HG03060 (cell line): Measurements from ENCODE around the gene PIEZO2.
"Not testable (repeated sequence)": the region's sequence is repeated elsewhere in the genome, so short reads cannot be mapped to it uniquely, and the experiment has no call there.

Experiments used
- ATAC-seq: cut with Tn5 transposase; IDR thresholded peaks from one replicate; pipeline ENCODE4 v1.9.1; 2021; ENCODE audit warnings: low read depth, moderate number of reproducible peaks; ENCODE audit not compliant: unreplicated experiment

Gene PIEZO2

DNA sequence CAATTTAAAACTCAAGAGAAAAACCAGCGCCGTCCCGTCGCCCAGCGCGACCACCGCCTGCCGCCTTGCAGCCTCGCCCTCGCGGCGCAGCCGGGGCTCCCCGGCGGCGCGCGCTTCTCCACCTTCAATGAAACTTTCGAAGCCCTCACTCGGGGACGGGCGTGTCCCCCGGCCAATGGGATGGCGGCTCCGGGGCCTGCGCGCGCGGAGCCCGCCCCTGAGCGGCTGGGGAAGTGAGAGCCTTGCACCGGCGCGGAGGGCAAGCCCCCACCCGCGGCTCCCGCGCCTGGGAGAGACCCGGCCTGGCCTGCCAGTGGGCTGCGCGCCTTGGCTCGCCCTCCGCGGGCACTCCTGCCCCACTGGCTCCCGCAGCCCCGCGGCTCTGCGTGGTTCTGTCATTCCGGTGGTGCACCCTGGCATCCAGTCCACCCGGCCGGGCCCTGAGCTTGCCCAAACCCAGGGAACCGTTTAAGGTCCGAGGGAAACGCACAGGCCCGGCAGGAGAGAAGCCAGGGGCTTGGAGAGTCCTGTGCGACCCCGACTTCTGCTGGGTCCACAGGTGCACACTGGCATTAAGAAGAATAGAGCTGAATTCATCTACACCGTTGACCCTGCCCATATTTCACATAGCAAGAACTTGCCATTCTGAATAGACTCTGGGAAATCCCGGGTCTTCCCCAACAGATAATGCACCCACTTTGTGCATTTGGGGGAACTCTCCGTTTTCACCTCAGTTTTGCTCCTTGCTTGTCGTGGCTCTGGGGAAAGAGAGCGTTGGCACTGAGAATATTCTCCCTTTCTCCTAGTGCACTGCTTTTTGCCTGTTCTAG is at the start of gene PIEZO2:
Gene PIEZO2 (minus strand): TSS at position 129 of the 830 bp plus-strand sequence. CDS start 981 bp downstream, outside the sequence.
- no peak for ATAC-seq

DNA sequence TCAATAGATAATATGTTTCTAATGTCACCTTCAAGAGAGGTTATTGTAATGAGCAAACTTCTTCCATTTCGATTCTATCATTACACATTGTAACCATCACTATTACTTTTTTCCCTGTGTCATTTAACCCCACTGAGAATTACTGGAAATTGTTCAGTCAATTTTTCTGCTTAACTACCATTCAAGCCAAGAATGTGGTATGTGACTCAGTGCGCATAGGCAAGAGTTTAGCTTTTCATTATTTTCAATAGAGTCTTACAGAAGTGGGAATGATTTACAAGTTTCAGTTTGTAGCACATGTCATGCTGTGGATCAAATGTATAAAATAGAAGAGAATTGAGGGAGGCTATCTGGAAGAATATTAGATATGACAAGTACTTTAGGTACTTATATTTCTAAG is 34.3 kb upstream of the PIEZO2 start:
- ATAC-seq, result no peak

DNA sequence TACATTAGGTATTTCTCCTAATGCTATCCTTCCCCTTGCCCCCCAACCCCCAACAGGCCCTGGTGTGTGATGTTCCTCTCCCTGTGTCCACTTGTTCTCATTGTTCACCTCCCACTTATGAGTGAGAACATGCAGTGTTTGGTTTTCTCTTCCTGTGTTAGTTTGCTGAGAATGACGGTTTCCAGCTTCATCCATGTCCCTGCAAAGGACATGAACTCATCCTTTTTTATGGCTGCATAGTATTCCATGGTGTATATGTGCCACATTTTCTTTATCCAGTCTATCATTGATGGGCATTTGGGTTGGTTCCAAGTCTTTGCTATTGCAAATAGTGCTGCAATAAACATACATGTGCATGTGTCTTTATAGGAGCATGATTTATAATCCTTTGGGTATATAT is 32.3 kb upstream of the PIEZO2 start:
- not testable (repeated sequence) for ATAC-seq

DNA sequence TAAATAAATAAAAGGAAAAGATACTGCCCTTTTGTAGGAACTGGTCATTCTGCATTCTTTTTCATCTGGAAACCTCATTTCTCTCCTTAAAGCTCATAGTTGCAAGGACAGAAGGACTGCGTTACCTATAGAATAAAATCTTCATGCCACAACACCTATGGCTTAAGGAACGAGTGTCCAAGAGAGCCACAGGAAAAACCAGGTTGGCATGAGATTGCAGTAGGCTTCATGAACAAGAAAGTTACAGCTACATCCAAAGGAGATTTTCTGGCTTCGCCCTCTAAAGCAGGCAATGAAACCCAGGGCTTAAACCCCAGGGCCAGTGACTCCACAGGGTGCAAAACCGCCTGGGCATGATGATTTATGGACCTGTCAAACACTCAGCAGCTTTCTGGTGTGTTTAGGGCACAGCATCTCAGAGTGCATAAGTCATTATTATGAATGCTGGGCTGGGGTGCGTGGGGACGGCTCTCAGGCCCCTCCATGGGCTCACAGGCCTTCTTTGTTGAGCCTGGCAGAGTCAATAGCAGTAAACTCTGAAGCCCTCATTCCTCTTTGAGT is 30.7 kb upstream of the PIEZO2 start:
- no peak for ATAC-seq

DNA sequence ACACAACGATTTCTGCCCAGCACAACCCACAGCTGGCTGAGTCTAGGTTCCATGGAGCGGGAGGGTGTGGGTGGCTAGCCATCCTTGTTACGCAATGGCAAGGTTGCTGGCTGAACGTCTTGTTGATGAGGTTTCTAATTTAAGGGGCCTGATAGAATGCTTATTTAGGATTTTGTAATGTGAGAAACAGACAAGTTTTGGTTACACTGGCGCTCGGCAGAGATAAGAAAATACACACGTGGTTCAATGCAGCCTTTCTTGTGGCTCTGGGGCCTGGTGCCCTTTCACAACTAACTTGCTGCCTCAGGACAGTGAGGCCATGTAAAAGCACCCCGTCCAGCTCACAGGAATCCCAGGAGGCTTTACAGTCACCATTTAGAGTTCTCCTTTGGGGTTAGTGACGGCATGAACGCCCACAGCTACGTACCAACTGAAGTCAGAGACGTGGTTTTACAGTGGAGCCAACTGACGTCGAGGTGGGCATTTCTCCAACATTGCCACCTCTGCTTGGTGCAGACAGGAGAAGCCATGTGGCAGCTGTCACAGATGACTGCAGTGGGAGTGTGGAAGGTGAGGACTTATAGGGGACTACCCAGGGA is 29.7 kb upstream of the PIEZO2 start:
- no peak for ATAC-seq

DNA sequence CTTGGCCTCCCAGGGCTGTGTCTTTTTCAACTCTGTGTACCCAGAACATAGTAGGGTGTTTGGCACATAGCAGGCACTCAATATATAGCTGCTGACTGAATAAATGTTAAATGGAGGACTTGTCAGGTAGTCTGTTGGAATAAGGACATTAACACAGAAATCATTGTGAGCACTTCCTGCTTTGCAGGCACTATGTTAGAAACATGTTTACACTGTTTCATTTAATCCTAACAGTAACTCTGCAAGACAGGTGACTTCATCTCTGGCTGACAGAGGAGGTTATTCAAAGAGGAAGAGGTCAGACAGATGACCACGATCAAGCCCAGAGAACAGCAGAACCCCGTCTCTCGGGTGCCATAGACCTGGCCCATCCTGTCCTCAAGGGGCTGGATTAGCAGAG is 28.0 kb upstream of the PIEZO2 start:
- no peak for ATAC-seq

DNA sequence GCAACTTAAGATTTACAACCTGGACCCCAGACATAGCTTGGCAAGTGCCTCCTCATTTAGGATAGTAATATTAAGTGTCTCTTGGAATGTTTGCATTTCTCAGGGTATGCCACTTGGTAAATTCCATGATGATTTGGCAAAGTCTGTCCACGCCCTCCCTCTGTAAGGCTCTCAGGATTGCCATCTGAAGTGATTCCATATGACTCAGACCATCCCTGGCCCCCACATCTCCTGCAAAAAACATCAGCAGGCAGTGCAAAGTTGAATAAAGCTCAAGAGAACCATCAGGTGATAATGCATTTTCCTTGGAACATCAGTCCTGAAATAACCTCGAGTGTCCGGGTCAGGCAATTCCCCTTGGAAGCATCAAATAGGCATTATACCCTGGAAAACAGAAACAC is 27.1 kb upstream of the PIEZO2 start:
- no peak for ATAC-seq

DNA sequence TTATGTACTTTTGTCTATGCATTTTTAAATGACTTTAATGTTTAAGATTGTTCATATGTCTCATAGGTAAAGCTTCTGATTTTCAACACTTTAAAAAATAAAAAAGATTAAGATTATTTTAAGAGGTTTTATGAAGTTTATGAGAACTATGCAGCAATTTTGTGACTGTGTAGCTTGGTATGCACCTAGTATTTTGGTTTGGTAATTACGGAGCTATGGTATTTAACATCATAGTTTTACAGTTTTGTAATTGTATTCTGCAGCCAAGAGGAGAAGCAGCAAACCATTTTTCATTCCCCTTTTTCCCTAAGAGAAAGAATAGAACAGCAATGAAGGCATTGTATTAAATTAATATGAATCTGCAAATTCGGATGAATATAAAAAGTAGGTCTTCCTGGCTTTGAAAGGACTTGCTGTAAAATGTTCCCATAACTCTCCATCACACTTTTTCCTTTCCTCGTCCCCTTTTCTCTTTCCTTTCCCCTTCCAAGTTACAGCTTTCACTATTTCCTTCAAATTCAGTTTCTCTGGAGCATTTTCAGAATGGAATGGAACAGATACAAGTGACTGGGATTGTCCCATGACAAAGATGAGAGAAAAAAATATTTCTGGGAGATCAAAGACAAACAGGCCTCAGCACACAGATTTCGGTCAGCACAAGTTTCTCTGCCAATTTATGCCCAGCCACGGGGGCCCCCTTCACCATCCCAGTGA is 26.1 kb upstream of the PIEZO2 start:
- ATAC-seq, result no peak

DNA sequence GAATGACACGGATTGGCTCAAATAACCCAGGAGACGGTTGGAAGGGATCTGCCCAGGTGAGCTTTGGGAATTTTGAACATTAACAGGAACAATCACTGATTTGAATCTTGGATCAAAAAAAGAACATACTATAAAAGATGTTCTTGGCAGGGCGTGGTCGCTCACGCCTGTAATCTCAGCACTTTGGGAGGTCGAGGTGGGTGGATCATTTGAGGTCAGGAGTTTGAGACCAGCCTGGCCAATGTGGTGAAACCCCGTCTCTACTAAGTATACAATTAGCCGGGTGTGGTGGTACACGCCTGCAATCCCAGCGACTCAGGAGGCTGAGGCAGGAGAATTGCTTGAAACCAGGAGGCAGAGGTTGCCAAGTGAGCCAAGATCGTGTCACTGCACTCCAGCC is 24.8 kb upstream of the PIEZO2 start:
- not testable (repeated sequence) for ATAC-seq

DNA sequence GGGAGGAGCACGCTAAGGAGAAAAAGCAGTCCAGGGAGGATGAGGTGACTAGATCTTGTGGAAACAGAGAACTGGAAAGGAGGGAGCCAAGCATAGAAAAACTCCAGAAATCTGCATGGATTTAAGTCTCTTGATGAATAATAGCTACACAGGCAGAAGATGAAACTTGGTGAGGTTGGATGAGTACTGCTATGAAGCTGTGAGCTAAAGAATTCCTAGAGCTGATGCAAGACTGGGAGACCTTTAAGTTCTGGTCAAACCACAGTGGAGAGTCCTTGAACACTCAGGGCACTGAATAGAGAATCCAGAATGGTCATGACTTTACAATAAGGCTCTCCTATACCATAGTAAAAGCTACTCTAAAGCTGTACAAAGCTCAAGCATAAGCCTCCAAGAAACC is 18.4 kb upstream of the PIEZO2 start:
- ATAC-seq, result no peak

DNA sequence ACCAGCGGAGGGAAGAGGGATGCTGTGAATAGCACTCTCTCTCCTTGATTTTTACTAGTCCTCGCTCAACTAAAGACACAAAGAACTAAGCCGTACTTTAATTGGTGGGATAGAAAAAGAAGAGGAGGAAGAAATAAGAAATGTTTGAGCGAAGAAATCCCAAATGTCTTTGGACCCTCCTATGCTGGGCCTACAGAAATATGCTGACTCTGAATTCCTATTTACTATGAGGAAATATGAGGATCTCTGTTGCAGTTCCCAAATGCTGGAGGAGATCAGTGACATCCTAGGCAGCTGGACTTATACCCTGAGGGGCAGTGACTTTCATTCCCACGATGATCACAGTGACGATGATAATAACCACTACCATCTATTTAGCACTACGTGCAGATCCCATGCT is 16.6 kb upstream of the PIEZO2 start:
- no peak for ATAC-seq

DNA sequence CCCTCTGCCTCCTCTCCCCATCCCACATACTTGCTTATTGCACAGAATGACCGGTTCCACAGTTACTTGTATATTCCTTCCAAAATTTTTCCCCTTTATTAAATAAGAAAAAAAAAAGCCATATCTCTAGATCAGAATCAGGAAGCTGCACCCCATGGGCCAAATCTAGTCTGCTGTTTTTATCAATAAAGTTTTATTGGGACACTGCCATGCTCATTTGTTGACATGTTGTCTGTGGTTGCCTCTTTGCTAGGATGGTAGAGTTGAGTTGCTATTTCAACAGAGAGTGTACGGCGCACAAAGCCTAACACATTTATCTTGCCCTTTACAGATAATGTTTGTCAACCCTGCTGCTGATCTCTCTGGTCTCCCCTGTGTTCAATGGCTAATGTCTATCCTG is 15.8 kb upstream of the PIEZO2 start:
- ATAC-seq, result no peak

DNA sequence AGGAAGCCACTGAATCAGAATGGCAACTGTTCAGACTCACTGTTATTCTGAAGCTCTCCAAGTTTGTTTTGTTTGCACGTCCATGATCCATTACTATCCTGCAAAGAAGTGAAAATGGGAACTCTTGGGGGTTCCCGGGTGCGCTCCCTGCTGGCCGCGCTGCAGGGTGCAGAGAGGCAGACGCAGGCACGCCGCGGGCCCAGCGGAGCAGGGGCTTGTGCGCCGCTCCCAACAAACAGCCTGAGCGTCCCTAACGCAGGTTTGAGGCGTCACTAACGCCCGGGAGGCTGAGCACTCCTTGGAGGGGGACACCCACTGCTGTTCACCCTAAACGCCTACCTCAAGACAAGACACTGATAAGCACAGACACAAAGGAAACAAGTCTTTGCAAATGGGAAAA is 14.3 kb upstream of the PIEZO2 start:
- no peak for ATAC-seq

DNA sequence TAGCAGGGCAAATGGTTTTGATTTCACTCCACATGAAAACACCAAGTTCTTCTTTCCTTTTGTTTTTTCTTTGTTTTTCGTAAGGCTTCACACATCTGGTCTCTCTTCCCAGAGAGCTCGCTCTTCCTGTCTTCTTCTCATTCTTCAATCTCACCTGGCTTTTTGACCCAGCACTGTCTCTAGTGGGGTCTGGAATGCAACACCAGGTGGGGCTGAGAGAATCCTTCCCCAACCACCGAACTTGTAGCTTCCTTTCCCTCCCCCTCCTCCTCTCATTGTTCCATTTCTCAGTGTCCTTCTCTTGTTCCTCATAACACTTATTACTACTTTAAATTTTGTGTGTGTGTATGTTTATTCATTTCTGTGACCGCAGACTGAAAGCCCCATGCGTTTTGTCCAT is 13.5 kb upstream of the PIEZO2 start:
- ATAC-seq, result no peak

DNA sequence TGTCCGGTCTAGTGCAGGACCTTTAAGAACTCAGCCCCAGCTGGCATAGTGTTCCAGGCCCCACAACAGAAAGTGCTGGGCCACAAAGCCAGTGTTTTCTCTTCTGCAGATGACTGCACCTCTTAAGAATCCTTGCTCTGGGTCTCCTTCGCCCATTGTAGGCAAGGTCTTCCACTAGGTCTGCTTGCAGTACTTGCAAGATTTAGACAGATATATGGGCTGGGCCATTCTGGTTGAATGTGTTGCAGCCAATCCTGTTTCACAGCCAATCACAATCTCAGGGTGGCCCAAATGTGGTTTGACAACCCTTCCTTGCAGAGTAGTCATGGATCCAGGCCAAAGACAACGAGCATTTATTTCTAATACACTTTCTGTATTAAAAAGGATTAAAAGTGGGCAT is 13.1 kb upstream of the PIEZO2 start:
- no peak for ATAC-seq

DNA sequence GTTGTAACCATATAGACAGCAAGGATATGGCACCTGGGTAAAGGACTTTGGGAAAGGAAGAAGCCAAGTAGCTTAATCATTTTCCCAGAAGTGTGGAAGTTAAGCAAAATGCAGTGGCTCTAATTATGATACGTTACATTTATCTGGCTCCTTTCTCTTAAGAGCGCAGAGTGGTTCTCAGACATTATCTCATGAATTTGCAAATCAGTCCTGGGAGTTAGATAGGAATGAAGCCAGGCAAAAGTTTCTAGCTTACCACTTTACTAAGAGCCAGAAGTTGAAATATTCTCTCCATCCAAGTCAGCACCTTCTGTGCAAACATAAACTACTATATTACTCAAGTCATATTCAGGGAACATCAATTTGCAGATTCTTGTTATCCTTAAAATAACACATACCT is 10.9 kb upstream of the PIEZO2 start:
- no peak for ATAC-seq

DNA sequence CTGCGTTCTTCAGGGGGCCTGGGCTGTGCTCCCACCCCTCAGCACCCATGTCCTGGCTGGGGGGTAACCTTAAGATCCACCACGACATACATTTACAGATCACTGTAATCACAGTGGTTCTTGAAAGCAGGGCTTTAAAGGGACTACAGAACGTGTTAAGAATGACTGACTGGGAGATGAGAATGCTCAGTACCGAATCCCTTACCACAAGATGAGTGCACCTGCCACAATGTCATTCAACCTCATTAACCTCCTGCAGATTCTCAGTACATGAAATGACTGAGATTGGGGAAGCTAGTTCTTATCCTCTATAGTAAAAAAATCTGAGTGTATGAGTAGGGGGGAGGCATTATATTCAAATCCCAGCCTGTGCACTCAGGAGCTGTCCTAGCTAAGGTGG is 10.5 kb upstream of the PIEZO2 start:
- ATAC-seq, result no peak

DNA sequence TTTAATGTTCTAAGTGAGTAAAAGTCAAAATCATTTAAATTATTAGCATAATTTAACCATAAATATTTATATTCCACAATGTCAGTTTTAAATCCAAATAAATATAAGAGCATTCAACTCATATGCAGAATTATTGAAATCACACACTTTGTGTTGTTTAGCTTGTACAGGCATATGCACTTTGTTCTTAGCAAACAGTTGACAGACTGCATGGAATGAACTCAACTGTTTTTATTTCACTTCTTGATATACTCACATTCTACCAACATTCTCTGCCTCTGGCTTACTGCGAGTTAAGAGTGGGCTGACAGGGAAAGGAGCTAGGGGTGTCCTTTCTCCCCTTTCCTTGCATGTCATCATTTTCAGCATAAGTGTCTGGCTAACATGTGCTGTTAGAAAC is 7.6 kb upstream of the PIEZO2 start:
- no peak for ATAC-seq

DNA sequence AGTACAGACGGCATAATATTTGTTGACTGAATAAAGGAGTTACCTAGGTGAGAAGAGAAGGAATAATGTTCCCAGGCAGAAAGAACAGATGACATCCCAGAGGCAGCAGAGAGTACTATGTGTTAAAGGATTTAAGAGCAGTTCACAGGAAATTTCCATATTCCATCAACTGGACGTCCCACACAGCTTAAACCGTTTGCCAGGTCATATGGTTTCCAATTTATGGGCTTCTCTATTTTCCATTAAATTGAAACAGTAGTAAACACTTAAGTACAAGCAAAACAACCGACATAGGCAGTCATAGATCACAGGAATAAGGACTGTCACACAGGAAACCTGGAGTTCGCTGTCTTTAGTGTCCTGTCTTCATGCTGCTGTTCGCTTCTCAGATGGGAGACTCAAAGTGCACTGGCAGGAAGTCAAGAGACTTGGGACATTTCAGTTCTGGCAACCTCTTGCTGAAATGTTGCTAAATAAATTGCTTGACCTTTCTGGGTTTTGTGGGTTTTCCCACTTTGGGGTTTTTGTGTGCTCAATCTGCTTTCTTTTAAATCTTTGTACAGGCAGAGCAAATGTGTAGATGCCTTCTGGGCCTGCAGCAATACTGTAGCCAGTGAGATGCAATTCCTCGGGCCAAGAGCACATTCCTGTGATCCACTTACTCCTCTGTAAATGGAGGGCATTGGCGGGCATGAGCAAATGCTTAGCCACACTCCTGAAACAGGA is 5.8 kb upstream of the PIEZO2 start:
- ATAC-seq, result no peak

DNA sequence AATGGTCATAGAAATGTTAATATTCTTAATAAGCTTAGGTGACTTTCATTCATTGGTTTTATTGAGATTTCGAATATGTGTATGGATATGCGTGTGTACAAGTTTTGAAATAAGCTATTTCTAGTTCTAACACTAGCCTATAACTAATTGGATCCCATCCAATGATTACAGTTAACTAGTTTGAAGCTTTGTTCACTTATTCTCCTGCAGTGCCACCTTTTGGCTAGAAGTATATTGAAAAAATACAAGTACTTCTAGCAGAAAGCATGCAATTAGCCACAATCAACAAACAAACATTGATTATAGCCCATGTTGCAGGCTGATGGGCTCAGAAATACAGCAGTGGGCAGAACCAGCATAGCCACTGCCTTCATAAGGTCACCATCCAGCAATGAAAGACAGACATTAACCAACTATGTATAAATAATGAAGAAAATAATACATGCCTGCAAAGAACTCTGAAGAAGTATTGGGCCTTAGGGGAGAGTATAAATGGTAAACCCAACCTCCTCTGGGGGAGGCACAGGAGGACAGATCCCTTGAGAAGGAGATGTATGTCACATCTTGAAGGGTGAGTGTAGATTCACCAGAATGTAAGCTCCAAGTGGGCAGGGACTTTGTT is 5.1 kb upstream of the PIEZO2 start:
- no peak for ATAC-seq
